ENCODE data around the gene KLC1. TPM values are rescaled to one million over a fixed set of nuclear protein-coding genes. Genes with fewer than 3 reads are reported as not detected.
A peak's percentile ranks its signal among the peaks of the same experiment; 100 is the strongest.

Gene KLC1
- total and polyA plus RNA-seq, 2 donors = 162 to 188 TPM

DNA sequence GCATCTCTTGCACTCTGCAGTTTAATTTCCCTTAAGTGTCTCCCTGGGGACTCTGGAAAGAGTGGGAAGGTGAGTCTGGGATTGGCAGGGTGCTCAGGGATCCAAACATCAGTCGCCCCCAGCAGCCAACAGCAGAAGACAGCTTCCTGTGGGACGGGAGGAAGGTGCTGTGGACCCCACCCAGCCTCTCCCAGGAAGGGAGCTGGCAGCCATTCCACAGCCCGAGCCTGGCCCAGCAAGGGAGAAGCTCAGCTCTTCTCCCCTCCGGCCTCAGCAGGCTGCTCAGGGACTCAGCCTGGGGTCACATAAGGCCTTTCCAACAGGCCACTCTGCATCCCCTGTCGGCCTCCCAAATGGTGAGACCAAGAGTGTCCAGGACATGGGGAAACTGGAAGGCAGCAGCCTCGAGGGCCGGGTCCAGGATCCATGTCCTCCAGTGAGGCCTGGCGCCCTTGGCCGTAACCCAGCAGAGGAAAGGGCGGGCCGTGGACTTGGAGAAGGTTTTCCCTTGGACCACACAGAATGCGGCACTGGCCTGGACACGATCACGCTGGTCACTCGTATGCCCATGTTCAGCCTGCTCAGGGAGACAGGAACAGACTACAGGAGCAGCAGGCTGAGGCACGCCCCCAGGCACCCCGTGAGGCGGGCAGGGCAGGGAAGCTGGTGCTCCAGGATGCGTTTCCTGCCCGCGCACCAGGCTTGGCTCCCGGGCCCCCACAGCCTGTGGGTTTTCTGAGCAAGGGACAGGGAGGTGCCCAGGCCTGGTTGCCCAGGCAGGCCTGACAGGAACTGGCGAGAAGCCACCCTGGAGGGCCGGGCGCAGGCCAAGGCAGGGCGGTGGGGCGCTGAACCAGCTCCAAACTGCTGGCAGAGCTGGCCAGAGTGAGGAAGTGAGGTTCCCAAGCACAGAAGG, 82.8 kb downstream of the KLC1 start:
- 59% methylated on average over 27 of the region's 27 CpGs for WGBS
- H3K4me3 ChIP-seq (ENCODE audit: low read depth, low read length) = no peak overlapping the region
- peak overlapping the region; percentile 30 for H3K27ac ChIP-seq (ENCODE audit: low read depth)
- no peak for DNase-seq (ENCODE audit: extremely low spot score)
- no peaks in the 10 kb centered on the region for H3K4me1 ChIP-seq (ENCODE audit: insufficient read depth)
- H3K36me3 ChIP-seq (ENCODE audit: insufficient read depth) = no peaks in the 10 kb centered on the region

DNA sequence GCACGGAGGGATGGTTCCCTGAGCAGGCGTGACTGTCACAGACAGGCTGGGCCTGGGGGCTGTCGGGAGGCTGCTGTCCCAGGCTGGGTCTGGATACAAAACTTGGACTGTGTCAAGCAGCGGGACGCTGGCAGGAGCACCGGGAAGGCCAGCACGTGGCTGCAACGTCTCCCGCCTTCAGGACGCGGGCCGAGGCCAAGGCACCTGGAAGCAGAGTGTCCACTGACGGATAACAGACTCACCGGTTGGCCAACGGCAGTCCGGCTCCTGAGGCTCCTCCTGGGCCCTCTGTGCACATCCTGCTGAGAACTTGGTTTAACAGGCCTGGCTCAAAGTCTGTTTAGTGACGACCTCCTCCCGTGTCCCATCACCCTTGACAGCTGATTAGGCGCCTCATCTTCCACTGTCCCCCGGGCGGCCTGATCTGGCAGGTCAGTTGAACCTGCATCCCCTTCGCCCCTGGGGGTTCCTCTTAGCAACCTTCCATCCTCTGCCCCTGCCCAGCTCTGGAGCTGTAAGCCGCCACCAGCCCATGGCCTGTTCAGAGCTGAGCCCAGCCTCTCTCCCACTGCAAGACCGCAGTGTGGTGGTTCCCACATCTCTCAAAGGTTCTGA, 83.7 kb downstream of the KLC1 start:
- H3K36me3 ChIP-seq (ENCODE audit: insufficient read depth) = no peaks in the 10 kb centered on the region
- no peaks in the 10 kb centered on the region for H3K4me1 ChIP-seq (ENCODE audit: insufficient read depth)
- no peak for DNase-seq (ENCODE audit: extremely low spot score)
- WGBS = 62% methylated on average over 24 of the region's 24 CpGs
- peak overlapping the region; percentile 30 for H3K27ac ChIP-seq (ENCODE audit: low read depth)
- no peak overlapping the region for H3K4me3 ChIP-seq (ENCODE audit: low read depth, low read length)

- no peak for DNase-seq (ENCODE audit: extremely low spot score)
- no peak overlapping the region for H3K4me3 ChIP-seq (ENCODE audit: low read depth, low read length)
- no peak overlapping the region for H3K27ac ChIP-seq (ENCODE audit: low read depth)
- no peaks in the 10 kb centered on the region for H3K36me3 ChIP-seq (ENCODE audit: insufficient read depth)
- H3K4me1 ChIP-seq (ENCODE audit: insufficient read depth) = no peaks in the 10 kb centered on the region
- WGBS = 86% methylated on average over 18 of the region's 18 CpGs
Observed at GRCh38 chr14:103713304-103714062, 84.5 kb downstream of the KLC1 start.

DNA sequence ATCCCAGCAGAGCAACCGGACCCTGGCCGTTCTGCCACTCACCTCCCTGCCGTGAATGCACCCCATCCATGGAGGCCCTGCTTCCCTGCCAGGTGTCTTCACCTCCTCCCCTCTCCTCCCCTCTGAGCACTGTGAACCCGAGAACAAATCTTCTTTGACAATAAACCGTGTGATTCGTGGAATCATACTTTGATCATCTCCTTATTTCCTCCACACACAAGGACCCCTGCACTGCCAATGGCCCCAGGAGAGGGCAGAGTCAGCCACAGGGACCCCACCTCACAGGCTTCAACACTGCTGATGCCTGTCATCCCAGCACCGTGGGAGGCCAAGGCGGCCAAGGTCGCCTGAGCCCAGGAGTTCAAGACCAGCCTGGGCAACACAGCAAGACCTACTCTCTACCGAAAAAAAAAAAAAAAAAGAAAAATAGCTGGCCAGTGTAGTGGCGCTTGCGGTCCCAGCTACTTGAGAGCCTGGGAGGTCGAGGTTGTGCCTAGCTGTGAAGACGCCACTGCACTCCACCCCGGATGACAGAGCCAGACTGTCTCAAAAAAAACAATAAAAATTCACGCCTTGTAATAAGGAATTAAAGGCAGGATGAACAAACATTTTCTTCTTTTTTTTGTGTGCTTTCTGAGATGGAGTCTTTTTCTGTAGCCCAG, 85.2 kb downstream of the KLC1 start:
- DNase-seq (ENCODE audit: extremely low spot score) = no peak
- Histone ChIP-seq H3K4me1 (ENCODE audit: insufficient read depth) (no peaks in the 10 kb centered on the region), H3K27ac (ENCODE audit: low read depth) (no peak overlapping the region), H3K4me3 (ENCODE audit: low read depth, low read length) (no peak overlapping the region), H3K36me3 (ENCODE audit: insufficient read depth) (no peaks in the 10 kb centered on the region)
- WGBS = 73% methylated on average over 16 of the region's 16 CpGs

DNA sequence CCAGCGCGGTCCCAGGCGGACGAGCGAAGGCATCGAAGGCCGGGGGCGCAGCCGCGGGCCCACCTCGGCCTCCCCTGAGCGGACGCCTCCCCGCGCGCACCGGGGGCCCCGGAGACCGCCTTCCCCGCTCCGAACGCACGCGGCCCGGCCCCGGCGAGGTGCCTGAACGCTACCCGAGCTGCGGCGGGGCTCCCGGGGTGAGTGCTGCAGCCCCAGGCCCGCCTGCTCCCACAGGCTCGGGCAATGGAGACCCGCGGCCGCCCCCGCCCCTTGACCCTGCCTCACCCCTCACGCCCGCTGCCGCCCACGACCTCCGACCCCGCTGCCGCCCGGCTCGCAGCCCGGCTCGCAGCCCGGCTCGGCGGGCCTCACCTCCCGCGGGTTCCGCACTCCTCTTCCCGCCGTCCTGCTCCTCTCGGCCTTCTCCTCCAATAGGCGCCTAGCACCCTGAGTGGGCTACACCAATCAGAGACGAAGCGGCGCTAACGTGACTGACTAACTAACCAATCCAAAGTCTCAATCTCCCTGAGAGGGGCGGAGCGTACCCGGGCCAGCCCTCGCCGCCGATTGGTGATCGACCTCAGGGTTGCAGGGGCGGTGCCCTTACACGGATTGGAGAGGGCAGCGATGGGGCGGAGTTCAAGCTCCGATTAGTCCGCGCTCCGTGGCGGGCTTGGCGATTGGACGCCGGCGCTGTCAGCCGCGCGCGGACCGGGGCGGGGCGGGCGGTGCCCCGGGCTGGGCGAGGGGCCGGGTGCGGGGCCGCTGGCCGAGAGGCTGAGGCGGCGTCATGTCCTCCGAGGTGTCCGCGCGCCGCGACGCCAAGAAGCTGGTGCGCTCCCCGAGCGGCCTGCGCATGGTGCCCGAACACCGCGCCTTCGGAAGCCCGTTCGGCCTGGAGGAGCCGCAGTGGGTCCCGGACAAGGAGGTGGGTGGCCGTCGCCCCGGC, 86.3 kb downstream of the KLC1 start, which contains the start of the genes XRCC3 and ZFYVE21:
XRCC3 (minus strand) TSS at position 400 of the 949 bp plus-strand sequence. CDS start 4,364 bp downstream, outside the sequence.
ZFYVE21 (plus strand) TSS at position 759 of the 949 bp plus-strand sequence; CDS start at position 791, 32 bp downstream.
- Histone ChIP-seq H3K4me3 (ENCODE audit: low read depth, low read length) (peak within 1 kb of the TSS; percentile 96), H3K27ac (ENCODE audit: low read depth) (peak within 1 kb of the TSS; percentile 88), H3K4me1 (ENCODE audit: insufficient read depth) (no peaks in the 10 kb centered on the region), H3K36me3 (ENCODE audit: insufficient read depth) (no peaks in the 10 kb centered on the region)
- DNase-seq (ENCODE audit: extremely low spot score) = peak; percentile 98
- under 1% methylated on average over 121 of the region's 121 CpGs for WGBS

DNA sequence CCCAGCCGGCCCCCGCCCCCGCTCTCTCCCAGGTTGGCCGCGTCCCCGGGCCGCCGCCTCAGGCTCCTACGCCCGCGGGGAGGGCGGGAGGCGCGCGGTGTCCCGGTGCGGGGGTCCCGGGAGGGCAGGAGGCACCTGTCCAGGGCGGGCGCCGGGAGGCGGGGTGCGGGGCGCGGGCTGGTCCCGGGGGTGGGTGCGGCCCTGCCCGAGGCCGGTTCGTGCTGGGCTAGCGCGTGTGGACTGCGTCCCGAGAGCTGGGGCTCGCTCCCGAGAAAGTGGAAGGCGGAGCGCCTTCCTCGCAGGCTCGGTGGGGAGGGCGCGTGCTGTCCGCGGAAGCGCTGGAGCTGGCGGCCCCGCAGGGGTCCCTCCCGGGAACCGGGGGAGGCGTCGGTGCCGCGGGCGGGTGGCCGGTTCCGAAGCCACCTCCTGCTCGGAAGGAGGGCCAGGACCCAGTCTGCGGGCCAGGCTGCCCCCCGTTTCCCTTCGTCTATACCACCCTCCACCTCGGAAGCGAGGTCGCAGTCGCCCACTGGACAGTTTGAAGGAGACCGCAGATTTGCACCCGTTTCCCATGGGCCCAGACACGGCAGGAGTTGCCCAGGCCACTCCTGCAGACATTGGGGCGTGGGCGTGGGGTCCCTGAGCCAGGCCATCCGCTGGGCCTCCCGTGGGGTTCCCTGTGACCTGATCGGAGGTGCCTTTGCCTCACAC, 87.2 kb downstream of the KLC1 start:
- Histone ChIP-seq H3K27ac (ENCODE audit: low read depth) (peak overlapping the region; percentile 88), H3K4me1 (ENCODE audit: insufficient read depth) (no peaks in the 10 kb centered on the region), H3K4me3 (ENCODE audit: low read depth, low read length) (peak overlapping the region; percentile 96), H3K36me3 (ENCODE audit: insufficient read depth) (no peaks in the 10 kb centered on the region)
- no peak for DNase-seq (ENCODE audit: extremely low spot score)
- WGBS = 2% methylated on average over 72 of the region's 72 CpGs

- Histone ChIP-seq H3K4me1 (ENCODE audit: insufficient read depth) (no peaks in the 10 kb centered on the region), H3K27ac (ENCODE audit: low read depth) (no peak overlapping the region), H3K36me3 (ENCODE audit: insufficient read depth) (no peaks in the 10 kb centered on the region), H3K4me3 (ENCODE audit: low read depth, low read length) (peak overlapping the region; percentile 96)
- DNase-seq (ENCODE audit: extremely low spot score) = no peak
- 77% methylated on average over 17 of the region's 17 CpGs for WGBS
Observed at GRCh38 chr14:103716899-103717411, 87.9 kb downstream of the KLC1 start.

- Histone ChIP-seq H3K4me1 (ENCODE audit: insufficient read depth) (peaks cover 3% of the 10 kb centered on the region), H3K36me3 (ENCODE audit: insufficient read depth) (no peaks in the 10 kb centered on the region), H3K27ac (ENCODE audit: low read depth) (no peak overlapping the region), H3K4me3 (ENCODE audit: low read depth, low read length) (no peak overlapping the region)
- WGBS = 52% methylated on average over 16 of the region's 16 CpGs
- no peak for DNase-seq (ENCODE audit: extremely low spot score)
Observed at GRCh38 chr14:103718572-103718971, 89.6 kb downstream of the KLC1 start.

GRCh38 chr14:103719751-103720150, 90.7 kb downstream of the KLC1 start:
- no peak for DNase-seq (ENCODE audit: extremely low spot score)
- H3K27ac ChIP-seq (ENCODE audit: low read depth) = no peak overlapping the region
- no peak overlapping the region for H3K4me3 ChIP-seq (ENCODE audit: low read depth, low read length)
- 89% methylated on average over 8 of the region's 8 CpGs for WGBS
- no peaks in the 10 kb centered on the region for H3K36me3 ChIP-seq (ENCODE audit: insufficient read depth)
- peaks cover 3% of the 10 kb centered on the region for H3K4me1 ChIP-seq (ENCODE audit: insufficient read depth)

DNA sequence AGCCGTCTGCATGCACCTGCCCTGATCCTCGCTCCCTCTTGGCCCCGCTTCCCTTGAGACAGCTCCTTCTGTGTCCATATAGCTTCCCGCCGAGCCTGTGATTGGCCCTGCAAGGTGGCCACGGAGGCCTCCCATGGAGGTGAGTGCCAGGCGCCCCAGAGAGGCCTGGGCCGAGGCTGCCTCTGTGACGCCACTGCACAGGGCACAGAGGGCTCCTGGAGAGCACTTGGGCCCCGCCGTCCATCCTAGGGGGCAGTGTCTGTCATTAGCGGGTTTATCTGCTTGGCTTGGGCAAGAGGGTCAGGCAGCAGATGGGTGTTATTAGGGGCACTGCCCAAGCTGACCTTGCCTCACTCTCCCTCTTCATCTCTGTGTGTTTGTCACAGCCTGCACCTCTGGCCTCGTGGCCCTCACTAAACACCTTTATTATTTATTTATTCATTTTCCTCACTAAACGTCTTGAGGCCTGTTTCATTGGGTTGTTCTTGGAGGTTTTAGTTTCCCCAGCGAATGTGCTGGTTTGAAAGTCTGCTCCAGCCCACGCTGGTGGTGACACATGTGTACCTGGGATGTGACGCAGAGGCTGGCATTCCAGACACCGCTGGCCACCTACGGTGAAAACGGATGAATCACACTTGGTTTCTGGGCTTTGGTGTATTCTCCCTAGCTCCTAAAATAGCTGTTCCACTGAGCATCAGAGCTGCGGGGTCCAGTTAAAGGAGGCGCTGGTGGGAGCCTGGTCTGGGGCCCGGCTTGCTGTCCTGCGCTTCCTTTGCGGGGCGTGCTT, 92.5 kb downstream of the KLC1 start:
- peaks cover 3% of the 10 kb centered on the region for H3K4me1 ChIP-seq (ENCODE audit: insufficient read depth)
- WGBS = 88% methylated on average over 26 of the region's 26 CpGs
- H3K36me3 ChIP-seq (ENCODE audit: insufficient read depth) = no peaks in the 10 kb centered on the region
- H3K4me3 ChIP-seq (ENCODE audit: low read depth, low read length) = no peak overlapping the region
- no peak overlapping the region for H3K27ac ChIP-seq (ENCODE audit: low read depth)
- no peak for DNase-seq (ENCODE audit: extremely low spot score)

GRCh38 chr14:103723748-103724081, 94.7 kb downstream of the KLC1 start:
- Histone ChIP-seq H3K4me1 (ENCODE audit: insufficient read depth) (peaks cover 3% of the 10 kb centered on the region), H3K4me3 (ENCODE audit: low read depth, low read length) (no peak overlapping the region), H3K36me3 (ENCODE audit: insufficient read depth) (no peaks in the 10 kb centered on the region), H3K27ac (ENCODE audit: low read depth) (peak overlapping the region; percentile 4)
- DNase-seq (ENCODE audit: extremely low spot score) = no peak
- 84% methylated on average over 7 of the region's 7 CpGs for WGBS
